ENCODE data around the gene BIRC5. TPM values are rescaled to one million over a fixed set of nuclear protein-coding genes. Genes with fewer than 3 reads are reported as not detected.

The BIRC5 gene
- total RNA-seq, 1 donor from 2014 or later, result 7.3 TPM

DNA sequence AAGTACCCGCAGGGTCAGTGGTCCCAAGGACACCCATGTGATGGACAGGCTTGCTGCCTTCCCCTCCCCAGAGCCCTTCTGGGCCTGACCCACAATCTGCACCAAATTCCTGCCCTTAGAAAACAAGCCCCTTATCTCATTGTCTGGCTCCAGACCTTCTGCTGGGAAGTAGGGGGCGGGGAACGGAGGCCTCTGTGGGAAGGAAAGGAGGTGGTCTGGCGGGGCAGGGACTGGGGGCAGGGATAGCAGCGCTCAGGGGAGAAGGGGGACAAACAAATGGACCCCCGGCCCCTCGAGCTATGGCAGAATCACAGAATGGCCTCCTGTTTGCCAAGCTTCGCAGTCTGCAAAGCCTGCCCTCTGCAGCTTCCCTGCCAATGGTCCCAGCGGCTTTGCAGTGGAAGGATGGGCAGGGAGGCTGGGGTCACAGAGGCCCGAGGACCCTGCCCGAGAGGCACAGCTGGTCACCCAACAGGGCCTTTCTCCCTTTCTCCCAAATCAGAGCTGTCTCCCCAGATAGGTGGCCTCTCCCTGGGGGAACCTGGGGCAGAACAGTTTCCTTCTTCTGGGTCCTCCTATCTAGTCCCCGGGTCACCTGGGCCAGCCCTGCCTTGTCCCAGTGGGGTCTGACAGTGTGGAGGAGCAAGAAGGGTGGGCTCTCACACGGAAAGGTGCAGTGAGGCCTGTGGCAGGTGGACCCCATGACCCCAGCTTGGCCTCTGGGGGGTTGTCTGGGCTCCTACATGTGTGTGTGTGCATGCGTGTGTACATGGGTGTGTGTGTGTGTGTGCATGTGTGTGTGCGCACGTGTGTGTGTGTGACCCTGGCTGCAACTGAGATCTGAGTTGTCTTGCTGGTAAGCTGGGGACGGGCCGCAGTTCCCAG lies 42.9 kb downstream of the BIRC5 start:
- DNase-seq, result no peak

DNA sequence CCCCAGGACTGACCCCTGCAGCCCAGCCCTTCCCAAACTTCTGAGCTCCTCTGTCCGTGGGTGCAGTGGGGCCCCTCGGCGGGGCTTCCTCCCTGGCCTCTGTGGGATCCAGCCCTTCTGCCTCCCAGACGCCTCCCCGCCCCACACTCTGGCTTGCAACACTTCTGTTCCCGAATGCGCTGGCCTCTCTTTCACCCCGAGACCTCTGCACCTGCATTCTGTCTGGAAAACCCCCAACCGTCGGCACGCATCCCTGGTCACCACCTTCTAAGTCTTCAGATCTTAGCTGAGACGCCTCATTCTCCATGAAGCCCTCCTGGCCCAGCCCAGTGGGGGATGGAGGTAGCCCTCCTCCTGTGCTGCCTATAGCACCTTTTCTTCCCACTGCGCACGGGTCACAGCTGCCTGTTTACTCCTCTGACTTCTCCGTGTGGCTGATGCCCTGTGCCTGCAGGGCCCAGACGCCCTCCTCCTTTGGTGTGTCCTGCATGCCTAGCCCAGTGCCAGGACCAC lies 43.8 kb downstream of the BIRC5 start:
- DNase-seq, result no peak

DNA sequence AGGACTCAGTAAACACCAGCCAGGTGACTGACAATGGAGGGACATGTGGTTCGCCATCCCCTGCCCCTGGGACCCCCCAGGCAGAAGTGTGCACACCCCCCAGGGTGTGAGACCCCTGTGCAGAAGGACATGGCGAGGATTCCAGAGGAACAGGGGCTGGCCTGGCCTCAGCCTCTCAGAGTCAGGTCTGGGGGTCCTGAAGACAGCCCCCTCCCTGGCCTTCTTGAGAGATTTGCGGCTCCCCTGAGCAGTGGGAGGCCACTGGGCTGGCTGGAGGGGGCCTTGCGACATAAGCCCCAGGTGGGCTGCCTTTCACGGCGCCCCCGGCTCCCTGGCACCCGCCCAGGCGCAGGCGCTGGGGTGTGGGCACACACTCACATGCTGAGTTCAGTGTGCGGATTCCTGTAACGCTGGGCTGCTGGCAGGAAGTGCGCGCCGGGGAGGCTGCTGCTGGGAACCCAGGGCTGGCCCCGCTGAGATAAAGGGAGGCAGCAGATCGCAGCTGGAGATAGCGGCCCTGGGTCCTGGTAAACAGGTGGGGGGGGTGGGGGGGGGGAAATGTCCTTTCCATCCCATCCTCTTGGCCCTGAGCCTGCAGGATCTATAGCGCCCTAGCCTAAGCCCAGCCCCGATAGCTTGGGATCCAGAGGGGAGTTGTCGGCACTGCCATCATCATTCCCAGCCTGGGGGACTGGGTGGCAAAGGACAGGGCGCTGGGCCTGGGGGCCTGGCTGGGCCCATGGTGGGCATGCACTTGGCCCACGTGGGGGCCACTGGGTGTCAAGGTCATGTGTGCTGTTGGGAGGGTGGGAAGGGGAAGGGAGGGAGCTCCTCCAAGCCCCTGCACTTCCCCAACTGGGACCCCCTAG lies 44.5 kb downstream of the BIRC5 start:
- no peak for DNase-seq

DNA sequence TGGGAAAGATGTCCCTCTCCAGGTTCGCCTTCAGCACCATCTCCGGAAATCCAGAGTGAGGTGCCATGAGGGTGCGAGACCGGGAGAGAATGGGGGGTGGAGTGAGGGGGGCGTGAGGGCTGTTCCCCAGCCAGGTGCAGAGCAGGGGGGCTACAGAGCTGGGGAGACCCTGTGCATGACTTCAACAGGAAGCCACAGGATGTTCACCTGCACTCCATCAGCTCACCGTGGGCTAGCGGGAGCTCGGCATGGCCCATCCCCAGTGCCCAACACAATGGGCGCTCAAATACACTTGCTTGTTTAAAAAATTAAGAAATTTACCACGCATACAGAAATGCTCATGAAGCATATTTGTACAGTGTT lies 45.1 kb downstream of the BIRC5 start:
- DNase-seq, result no peak

DNA sequence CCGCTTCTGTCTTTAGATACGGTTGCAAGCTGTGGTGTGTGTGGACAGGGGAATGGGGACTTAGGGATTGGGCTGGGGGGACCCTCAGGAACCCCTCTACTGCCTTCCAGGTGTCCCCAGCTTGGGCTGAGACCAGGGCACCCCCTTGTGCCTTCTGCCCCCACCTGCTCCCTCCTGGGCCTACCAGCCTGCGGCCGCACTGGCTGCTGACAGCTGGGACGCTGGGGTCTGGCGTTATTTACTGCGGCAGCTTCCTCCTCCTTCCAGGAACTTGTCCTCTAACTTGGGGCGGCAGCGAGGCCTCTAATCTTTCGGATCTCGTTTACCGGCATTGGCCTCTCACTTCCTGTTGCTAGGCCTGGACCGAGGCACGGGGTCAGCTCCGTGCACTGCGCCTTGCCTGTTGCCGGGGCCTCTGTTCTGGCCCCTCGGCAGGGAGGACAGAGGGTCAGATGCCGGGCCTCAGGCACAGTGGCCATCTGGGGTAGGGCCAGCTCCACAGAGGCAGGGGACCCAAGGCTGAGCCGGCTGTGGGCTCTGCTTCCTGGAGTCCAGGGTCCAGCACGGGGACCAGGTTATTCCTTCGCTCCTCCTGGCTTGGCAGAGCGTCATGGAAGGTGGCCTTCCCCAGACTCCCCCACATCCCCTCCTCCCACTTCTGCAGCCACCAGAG lies 49.1 kb downstream of the BIRC5 start:
- DNase-seq, result no peak

DNA sequence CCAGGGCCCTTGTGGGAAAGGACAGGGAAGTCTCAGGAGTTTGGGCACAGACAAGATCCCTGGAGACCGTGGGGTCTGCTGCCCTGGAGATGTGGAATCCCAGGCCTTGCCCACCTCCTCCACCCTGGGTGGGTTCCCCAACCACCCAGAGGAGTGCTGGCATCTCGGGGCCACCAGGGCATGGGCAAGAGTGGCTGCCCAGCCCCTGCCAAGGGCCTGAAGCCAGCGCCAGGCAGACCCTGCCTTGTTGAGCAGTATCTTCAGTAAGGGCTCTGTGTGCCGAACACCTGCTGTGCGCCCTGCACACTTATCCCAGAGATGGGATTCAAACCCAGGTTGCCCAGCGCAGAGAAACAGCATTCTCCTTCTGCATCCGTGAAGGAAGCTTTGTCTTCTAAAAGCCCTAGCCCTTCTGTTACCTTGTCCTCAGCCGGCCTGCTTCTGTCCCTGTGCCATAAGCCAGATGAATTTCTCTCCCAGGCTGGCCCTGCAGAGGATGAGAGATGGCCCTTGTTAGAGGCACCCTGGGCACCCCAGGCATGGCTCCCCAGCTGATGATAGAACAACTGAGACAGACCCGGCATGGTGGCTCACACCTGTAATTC lies 49.8 kb downstream of the BIRC5 start:
- no peak for DNase-seq

DNA sequence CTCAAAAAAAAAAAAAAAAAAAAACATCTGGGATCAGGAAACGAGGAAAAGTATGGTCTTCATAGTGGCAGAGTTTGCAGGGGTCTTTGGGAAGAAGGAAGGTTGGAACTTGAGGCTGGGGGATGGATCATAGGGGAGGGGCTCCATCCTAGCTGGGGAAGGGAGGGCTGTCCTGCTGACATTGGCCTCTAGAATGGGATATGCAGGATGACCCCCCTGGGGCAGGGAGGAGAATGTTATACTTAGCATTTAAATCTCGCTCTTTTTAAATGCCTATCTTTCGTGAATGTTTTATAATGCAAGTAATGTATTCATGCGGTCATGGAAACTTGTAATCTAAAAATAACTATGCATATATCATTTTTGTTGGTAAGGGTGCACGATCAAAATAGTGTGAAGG lies 50.5 kb downstream of the BIRC5 start:
- DNase-seq, result no peak

DNA sequence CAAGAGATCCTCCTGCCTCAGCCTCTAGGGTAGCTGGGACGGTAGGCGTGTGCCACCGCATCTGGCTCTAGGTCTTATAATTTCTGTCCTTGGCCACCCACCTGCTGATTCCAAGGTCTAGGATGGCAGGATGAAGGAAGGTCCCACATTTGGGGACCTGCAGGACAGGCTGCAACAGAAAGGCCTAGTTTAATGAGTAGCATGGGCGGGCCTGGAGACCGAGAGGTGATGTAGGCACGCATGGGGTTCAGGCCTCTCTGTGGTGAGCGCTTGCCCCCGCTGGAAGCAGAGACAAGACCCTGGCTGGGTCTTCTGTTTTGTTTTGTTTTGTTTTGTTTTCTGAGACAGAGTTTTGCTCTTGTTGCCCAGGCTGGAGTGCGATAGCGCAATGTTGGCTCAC lies 51.1 kb downstream of the BIRC5 start:
- no peak for DNase-seq

DNA sequence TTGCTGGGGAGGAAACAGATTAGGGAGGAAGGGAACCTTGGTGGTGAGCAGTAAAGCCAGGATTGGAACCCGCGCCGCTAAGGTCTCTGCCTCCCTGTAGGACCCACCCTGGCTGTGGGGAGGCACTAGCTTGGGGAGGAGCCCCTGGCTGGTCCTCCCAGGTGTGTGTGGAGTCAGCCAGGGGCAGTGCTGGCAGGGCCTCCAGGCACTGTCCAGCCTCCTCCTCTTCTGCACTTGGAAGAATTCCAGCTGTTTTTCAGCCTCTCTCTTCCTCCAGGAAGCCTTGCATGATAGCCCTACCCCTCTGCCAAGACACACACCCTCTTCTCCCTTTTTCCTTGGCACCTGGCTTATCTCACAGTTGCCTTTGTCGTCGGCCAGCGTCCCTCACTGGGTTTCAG lies 52.2 kb downstream of the BIRC5 start:
- no peak for DNase-seq

DNA sequence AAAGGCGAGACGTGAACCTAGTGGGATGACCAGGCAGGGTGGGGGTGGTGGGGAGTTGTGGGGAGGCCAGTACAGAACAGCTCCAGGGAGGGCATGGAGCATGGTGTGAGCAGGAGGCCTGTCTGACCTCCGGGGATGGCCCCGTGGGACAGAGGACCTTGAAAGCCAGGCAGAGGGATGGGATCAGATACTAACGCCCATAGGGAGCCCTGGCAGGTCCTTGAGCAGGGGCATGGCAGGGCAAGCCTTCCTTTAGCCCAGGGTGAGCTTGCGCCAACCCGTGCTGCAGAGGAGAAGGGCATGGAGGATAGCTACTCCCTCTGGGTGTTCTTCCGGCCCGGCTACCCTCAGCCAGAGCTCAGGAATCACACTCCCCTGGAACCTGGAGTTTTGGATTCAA lies 52.7 kb downstream of the BIRC5 start:
- DNase-seq, result no peak

DNA sequence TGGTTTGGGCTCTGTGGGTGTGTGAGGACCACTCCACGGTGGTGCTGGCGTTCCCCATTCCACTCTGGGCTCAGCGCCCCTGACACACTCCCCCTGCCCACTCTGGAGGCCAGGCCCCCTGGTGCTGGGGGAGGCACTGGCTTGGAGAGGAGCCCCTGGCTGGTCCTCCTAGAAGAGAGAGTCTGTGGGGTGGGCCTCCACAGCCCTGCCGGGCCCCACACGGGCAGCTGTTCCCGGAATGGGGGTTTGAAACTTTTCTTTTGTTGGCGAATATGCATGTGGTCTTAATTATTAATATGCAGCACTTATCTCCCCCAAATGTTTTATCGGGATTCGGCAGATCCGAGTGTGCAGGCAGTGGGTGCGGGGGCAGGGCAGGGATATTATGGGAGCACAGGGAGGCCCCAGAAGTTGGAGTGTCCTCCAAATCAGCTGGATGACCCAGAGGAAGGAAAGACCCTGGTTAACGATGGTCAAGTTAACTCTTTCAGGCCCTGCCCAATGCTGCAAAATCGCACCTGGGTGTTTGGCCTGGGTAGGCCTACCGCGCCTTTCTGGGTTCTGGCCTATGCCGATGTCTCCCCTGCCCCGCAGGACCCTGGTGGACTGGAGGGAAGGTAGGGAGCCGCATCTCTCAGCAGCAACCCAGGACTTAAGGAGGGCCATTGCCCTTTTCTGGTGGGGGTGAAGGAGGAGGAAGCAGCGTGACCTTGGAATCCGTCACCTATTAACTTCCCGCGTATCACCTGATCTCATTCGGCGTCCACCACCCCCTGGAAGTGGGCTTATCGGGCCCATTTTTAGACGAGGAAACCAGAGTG lies 53.4 kb downstream of the BIRC5 start:
- no peak for DNase-seq

DNA sequence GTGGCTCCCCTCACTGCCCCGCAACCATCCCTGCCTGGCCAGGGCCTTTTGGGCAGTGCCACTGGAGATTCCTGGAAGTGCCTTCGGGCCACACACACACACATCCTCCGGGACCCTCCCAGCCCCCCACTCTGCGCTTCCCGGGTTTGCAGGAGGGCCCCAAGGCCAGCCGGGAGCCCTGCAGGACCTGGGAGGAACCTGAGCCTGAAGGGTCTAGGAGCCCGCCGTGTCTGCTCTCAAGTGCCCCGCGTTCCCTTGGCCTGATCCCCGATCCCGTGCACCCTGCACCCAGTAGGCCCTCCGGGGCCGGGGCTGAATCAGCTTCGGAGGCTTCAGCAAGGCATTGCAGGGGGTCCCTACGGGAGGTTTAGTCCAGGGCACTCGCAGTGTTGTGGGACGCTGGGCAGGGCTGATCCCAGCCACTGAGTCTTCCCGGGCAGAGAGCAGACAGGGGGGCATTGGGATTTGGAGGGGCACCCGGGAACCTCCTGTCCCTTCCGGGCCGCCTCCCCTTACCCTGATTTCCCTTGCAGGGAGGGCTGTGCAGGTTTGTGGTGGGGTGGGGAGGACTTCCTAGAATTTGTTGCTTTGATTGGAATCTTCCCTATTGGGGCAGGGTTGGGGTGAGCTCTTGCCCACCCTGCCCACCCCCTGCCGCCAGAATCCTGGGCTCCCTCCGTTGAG lies 54.3 kb downstream of the BIRC5 start:
- DNase-seq, result no peak

DNA sequence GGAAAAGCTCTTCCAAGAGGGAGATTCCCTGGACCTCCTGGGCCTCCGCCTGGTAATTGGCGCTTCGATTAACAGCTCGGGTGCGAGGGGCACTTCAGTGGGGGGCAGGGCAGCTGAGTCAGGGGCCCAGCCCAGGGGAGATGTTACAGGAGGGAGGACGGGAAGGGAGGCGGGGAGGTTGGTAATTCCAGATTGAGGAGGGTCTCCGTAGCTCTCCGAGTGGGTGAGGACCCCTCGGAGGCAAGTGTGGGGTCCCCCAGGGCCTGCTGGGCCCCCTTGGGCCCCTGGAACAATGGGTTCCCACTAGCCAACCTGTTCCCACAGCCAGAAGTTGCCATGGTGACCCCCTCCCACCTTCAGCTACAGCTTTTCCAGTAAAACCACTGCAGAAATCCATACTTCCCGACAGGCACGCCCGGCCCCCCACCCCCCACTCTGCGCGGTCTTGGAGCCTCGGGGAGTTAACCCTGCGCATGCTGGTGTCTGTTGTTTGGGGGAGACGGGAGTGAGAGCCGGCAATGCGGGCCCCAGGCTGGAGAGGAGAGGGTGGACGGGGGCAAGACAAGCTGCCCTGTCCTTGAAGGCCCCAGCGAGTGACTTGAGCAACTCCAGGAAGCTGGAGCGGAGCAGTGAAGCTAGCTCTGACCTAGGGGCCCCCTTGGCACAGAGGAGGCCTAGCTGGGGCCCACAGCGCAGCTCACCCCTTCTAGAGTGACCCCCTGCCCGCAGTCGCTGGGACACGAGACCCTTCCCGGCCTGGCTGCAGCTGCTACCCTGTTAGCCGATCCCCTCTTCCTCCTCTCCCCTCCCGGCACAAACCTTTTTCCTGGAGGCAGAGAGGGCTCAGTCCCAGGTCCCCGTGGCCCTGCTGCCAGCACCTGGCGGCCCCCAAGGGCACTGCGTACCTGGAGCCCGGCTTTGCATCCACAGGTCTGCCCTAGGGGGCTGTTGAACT lies 55.2 kb downstream of the BIRC5 start:
- DNase-seq, result no peak

DNA sequence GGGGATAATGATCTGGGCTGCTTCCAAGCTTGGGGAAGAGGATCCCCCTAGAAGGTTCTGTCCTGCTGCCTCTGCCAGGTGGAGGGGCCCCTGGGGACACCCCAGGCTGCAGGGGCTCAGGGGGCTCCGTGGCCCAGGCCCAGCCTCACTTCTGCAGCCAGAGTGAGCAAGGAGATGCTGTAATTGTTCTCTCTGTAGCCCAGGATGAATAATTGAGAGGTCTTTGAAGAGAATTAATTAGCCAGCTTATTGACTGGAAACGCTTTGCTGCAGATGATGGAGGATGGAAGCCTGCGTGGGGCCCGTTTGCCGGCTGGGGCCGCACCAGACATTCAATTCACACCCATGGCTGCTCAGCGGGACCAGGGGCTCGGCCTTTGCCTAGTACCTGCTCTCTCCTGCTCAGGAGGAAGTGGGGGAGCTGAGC lies 55.9 kb downstream of the BIRC5 start:
- DNase-seq, result no peak

DNA sequence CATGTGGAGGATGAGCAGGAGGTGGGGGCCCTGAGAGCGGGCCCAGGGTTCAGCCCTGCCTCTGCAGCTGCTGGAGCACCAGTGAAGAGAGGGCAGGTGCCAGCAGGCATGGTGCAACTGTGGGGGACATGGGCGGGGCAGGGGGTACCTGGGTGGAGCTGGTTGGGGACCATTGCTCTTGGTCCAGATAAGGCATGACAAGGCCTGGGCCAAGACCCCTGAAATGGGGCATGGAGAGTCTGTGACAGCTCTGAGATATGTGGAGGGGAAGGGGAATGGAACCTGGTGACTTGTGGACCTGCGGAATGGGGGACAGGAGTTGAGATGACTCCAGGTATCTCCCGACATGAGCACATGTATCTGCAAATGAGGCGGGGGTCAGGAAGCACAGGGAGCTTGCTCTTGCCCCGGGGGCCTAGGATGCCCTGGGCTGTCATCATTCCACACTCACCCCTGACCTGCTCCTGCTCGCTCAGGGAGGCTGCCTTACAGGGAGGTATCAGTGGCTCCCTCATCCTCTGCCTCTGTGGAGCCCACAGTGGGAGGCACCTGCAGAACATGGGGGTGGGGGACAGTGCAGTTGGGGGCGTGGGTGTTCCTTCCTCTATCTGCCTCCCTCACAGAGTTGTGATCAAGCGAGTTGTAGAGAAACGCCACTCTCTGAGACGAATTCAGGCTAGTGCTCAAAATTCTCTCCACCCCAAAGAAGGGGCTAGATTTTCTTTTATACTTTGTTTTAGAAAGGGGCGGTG lies 57.5 kb downstream of the BIRC5 start:
- DNase-seq, result no peak

DNA sequence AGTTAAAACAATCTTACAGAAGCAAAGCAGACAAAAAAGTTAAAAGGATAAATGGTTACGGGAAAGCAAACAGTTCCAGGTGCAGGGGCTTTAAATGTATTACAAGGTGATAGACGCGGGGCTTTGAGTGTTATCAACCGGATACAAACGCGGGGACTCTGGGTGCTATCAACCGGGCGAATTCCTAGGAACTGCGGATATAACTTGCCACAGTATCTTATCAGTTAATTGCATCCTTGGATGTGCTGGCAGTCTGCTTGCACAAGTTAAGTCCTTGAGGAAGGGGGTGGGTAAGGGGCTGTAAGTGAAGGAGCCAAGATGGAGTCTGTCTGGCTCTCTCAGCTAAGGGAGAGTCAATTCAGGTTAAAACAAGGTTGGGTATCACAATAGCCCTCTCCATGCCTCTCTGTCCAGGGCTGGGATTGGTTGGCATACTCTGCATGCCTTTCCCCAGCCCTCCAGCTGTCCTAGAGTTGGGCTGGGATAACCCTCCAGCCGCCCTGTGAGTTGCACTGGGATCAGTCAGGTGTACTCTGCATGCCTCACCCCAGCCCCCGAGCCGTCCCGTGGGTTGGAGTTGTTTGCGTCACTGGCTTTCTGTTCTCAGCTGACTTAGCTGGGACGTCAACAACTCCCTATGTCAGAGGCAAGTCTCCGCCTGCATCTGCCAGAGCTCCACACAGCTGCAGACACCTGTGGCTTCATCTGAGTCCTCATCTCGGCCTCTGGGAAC lies 58.3 kb downstream of the BIRC5 start:
- no peak for DNase-seq

DNA sequence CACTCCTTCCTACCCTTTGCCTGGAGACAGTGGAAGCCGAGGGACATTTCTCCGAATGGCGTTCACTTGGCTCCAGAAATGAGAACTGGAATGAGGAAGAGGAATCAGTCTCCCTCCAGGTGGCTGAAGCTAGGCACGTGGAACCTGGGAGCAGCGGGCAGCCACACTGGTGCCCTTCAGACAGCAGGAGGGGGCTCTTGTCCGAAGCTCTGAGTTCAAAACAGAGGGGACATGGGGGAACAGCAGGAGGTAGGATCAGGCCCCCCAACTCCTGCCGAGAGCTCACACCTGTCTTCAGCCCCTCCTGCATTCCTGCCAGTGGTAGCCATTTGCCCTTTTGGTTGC lies 58.8 kb downstream of the BIRC5 start:
- DNase-seq, result no peak

DNA sequence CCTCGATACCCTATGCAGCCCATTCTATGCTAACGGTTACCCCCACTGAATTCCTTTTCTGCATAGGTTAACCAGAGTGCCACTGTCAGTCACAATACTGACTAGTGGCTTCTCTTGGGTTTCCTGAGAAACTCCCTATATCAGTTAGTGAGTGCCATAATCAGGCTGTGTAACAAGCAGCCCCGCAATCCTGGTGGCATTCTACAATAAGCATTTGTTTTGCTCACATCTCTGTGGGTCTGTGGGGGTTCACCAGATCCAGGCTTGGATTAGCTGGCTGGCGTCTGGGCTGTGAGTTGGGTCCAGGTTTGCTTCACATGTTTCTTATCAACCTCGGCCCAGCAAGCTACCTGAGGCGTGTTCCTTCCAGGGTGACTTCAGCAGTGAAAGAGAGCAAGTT lies 59.8 kb downstream of the BIRC5 start:
- DNase-seq, result no peak
